Fibroblast of lung (primary cell): ENCODE results near the gene HDAC4.

Experiments used
- EZH2 ChIP-seq: IDR thresholded peaks from 2 replicates; pipeline ENCODE4 v1.5.1; 2012; ENCODE audit warnings: low read length, control low read depth, mild to moderate bottlenecking; ENCODE audit errors: missing control alignments
- TF ChIP-seq, protein P1 (sequence below), 2 donors: IDR thresholded peaks in 1 of 2; conservative IDR thresholded peaks in 1 of 2; 1 replicate in 1 of 2; 2 replicates in 1 of 2; pipeline ENCODE4 v1.5.1; 2011 to 2012; ENCODE audit warnings: low read length in 2 of 2, control low read depth in 1 of 2, inconsistent platforms in 1 of 2, low read depth in 1 of 2, mild to moderate bottlenecking in 1 of 2

DNA sequence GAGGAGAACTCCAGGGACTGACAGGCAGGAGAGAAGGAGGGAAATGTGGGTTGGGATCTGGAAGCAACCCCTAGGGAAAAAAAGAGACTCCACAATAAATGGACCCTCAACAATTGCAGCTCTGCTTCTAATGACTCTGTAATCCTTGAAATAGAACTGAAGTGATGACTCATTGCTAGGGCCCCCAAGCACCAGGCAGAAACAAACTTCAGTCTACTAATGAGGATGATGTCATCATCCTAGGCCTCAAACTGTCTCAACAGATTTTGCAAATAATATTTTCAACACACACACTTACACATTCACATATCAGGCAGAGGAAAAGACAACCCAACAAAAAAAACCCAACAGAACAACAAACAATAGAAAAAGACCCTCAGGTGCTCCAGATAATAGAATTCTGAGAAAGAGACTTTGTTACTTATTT, 143.3 kb downstream of the HDAC4 start:
- TF ChIP-seq, protein P1, sequence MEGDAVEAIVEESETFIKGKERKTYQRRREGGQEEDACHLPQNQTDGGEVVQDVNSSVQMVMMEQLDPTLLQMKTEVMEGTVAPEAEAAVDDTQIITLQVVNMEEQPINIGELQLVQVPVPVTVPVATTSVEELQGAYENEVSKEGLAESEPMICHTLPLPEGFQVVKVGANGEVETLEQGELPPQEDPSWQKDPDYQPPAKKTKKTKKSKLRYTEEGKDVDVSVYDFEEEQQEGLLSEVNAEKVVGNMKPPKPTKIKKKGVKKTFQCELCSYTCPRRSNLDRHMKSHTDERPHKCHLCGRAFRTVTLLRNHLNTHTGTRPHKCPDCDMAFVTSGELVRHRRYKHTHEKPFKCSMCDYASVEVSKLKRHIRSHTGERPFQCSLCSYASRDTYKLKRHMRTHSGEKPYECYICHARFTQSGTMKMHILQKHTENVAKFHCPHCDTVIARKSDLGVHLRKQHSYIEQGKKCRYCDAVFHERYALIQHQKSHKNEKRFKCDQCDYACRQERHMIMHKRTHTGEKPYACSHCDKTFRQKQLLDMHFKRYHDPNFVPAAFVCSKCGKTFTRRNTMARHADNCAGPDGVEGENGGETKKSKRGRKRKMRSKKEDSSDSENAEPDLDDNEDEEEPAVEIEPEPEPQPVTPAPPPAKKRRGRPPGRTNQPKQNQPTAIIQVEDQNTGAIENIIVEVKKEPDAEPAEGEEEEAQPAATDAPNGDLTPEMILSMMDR (conservative IDR thresholded peaks at IDR 0.05 in 1 of 2, IDR thresholded peaks at IDR 0.05 in 1 of 2; ENCODE audit: low read depth in 1 of 2, low read length in 2 of 2) = no peak
- TF ChIP-seq EZH2 = no peak
